ENCODE measurements around the gene PODN. TPM values are rescaled to one million over a fixed set of nuclear protein-coding genes. Genes with fewer than 3 reads are reported as not detected.

PODN gene
- total RNA-seq, 1 experiment from 2014 or later: 0.23 TPM

- no peaks in the 10 kb centered on the region for H3K36me3 ChIP-seq (ENCODE audit: control insufficient read depth, insufficient read depth, low read length)
- ATAC-seq (no peak), DNase-seq (ENCODE audit: low read depth, low spot score) (no peak)
- H3K4me3 ChIP-seq (ENCODE audit: low read depth in 2 of 2, low read length in 2 of 2): no peak overlapping the region
- TF ChIP-seq CTCF (IDR thresholded peaks at IDR 0.05): no peak
- no peak for TF ChIP-seq REST (IDR thresholded peaks at IDR 0.05; ENCODE audit: insufficient read depth in 1 of 2, low read depth in 2 of 2, low read length in 1 of 2)
- no peak for TF ChIP-seq POLR2AphosphoS5 (IDR thresholded peaks at IDR 0.05; ENCODE audit: low read depth, low read length)
- TF ChIP-seq TCF7L2 (IDR thresholded peaks at IDR 0.05; ENCODE audit: low read depth, low read length): no peak
- no peak for TF ChIP-seq SIN3A (IDR thresholded peaks at IDR 0.05; ENCODE audit: borderline replicate concordance, insufficient read depth, low read depth, low read length)
- H3K9me3 ChIP-seq (ENCODE audit: control insufficient read depth, insufficient read depth, low read depth, low read length): no peaks in the 10 kb centered on the region
- ChIA-PET CTCF (no interaction called here), POLR2A (no interaction called here)
- no peak overlapping the region for H3K27ac ChIP-seq (ENCODE audit: low read length)
- no peaks in the 10 kb centered on the region for H3K4me1 ChIP-seq (ENCODE audit: control insufficient read depth, insufficient read depth, low read length)
- intact Hi-C loops (cut with micrococcal nuclease; ENCODE audit: unreplicated experiment) (no loop called here), in situ Hi-C loops (cut with HindIII; ENCODE audit: low pct_unique_long_range_greater_than_20kb, low sequenced_read_pairs) (no loop called here)
- H3K27me3 ChIP-seq (ENCODE audit: control insufficient read depth, insufficient read depth, low read length): no peaks in the 10 kb centered on the region
- no TSS peak for BruUV-seq (replicated peaks)
These were observed 66.4 kb downstream of the PODN start for GRCh38 chr1:53128401-53128800.

GRCh38 chr1:53129891-53130597 lies 68.0 kb downstream of the PODN start:
- Histone ChIP-seq H3K36me3 (ENCODE audit: control insufficient read depth, insufficient read depth, low read length) (no peaks in the 10 kb centered on the region), H3K9me3 (ENCODE audit: control insufficient read depth, insufficient read depth, low read depth, low read length) (no peaks in the 10 kb centered on the region), H3K4me3 (ENCODE audit: low read depth in 2 of 2, low read length in 2 of 2) (no peak overlapping the region), H3K27ac (ENCODE audit: low read length) (no peak overlapping the region), H3K27me3 (ENCODE audit: control insufficient read depth, insufficient read depth, low read length) (no peaks in the 10 kb centered on the region), H3K4me1 (ENCODE audit: control insufficient read depth, insufficient read depth, low read length) (peaks cover under 1% of the 10 kb centered on the region; the same call in 1 of the 2 replicates)
- intact Hi-C loops (cut with micrococcal nuclease; ENCODE audit: unreplicated experiment) (no loop called here), in situ Hi-C loops (cut with HindIII; ENCODE audit: low pct_unique_long_range_greater_than_20kb, low sequenced_read_pairs) (no loop called here)
- CTCF ChIA-PET: no interaction called here
- ATAC-seq (no peak), DNase-seq (ENCODE audit: low read depth, low spot score) (no peak)
- no TSS peak for BruUV-seq (replicated peaks)
- POLR2A ChIA-PET: no interaction called here
- no peak for TF ChIP-seq REST (IDR thresholded peaks at IDR 0.05; ENCODE audit: insufficient read depth in 1 of 2, low read depth in 2 of 2, low read length in 1 of 2)
- TF ChIP-seq SIN3A (IDR thresholded peaks at IDR 0.05; ENCODE audit: borderline replicate concordance, insufficient read depth, low read depth, low read length): no peak
- TF ChIP-seq POLR2AphosphoS5 (IDR thresholded peaks at IDR 0.05; ENCODE audit: low read depth, low read length): no peak

Measured in Panc1 (cell line).